ENCODE measurements around the gene RGSL1. TPM values are rescaled to one million over a fixed set of nuclear protein-coding genes. Genes with fewer than 3 reads are reported as not detected.

Gene RGSL1
- total and polyA plus RNA-seq, 9 of the 15 experiments (the other 6 are each of a cell fraction or from before 2014, with no cell fraction given): 0.03 TPM; not detected in 8

DNA sequence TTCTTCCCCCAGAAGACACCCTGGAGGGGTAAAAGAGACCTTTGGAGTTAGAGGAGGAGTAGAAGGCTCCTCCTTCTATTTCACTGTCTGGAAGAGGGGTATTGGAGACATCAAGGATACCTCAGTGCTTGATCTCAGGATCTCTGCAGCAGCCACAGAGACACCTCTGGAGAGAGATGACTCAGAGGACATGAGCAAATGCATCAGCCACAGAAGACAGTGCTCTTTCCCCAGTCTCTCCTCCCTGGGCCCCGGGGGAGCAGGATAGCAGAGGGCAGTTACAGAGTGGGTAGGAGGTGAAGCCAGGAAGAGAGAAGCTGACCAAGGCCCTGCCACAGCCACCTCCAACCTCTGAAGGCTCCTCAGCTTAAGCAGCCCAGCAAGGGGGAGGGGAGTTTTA lies 34.2 kb upstream of the RGSL1 start (continued):
- TF ChIP-seq, protein P1, sequence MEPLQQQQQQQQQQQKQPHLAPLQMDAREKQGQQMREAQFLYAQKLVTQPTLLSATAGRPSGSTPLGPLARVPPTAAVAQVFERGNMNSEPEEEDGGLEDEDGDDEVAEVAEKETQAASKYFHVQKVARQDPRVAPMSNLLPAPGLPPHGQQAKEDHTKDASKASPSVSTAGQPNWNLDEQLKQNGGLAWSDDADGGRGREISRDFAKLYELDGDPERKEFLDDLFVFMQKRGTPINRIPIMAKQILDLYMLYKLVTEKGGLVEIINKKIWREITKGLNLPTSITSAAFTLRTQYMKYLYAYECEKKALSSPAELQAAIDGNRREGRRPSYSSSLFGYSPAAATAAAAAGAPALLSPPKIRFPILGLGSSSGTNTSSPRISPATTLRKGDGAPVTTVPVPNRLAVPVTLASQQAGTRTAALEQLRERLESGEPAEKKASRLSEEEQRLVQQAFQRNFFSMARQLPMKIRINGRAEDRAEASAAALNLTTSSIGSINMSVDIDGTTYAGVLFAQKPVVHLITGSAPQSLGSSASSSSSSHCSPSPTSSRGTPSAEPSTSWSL (CRISPR knock-in tag; IDR thresholded peaks at IDR 0.05; ENCODE audit: borderline replicate concordance): no peak
- no peak for TF ChIP-seq CC2D1A (IDR thresholded peaks at IDR 0.05)
- TF ChIP-seq, protein P2, sequence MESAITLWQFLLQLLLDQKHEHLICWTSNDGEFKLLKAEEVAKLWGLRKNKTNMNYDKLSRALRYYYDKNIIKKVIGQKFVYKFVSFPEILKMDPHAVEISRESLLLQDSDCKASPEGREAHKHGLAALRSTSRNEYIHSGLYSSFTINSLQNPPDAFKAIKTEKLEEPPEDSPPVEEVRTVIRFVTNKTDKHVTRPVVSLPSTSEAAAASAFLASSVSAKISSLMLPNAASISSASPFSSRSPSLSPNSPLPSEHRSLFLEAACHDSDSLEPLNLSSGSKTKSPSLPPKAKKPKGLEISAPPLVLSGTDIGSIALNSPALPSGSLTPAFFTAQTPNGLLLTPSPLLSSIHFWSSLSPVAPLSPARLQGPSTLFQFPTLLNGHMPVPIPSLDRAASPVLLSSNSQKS (CRISPR knock-in tag; IDR thresholded peaks at IDR 0.05): no peak
- no peak for TF ChIP-seq STAT5A (IDR thresholded peaks at IDR 0.05; ENCODE audit: borderline replicate concordance, low read length)
- TF ChIP-seq POLR2AphosphoS5 (IDR thresholded peaks at IDR 0.05; ENCODE audit: control insufficient read depth, insufficient read depth, low read depth, low read length): no peak
- no peak for TF ChIP-seq ZNF583 (CRISPR knock-in tag; IDR thresholded peaks at IDR 0.05)
- no peak for TF ChIP-seq KHSRP (IDR thresholded peaks at IDR 0.05)
